ENCODE data around the gene PAPPA2. TPM values are rescaled to one million over a fixed set of nuclear protein-coding genes. Genes with fewer than 3 reads are reported as not detected.

The PAPPA2 gene
- total RNA-seq, 1 donor from 2014 or later, result 0.41 TPM

DNA sequence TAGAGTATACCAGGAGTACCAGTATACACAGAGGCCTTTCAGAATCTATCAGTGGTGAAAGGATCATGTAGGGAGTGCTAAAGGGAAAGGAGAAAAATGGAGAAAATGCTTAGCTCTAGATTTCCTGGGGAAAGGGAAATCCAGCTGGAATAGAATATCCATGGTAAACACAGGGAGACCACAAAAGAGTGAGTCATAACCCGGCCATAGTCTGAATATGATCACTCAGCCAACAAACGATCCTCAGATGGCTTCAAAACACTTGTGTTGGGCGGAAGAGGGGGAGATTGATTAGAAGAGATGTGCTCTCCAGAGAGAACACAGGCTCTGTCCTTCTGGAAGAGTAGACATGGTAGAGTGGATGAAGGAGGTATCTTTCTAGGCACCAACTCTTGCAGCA is 180.6 kb downstream of the PAPPA2 start:
- no peak overlapping the region for H3K27ac ChIP-seq (replicated peaks)
- peaks cover 1% of the 10 kb centered on the region for H3K4me1 ChIP-seq
- no peak for DNase-seq
- TF ChIP-seq, protein P1, sequence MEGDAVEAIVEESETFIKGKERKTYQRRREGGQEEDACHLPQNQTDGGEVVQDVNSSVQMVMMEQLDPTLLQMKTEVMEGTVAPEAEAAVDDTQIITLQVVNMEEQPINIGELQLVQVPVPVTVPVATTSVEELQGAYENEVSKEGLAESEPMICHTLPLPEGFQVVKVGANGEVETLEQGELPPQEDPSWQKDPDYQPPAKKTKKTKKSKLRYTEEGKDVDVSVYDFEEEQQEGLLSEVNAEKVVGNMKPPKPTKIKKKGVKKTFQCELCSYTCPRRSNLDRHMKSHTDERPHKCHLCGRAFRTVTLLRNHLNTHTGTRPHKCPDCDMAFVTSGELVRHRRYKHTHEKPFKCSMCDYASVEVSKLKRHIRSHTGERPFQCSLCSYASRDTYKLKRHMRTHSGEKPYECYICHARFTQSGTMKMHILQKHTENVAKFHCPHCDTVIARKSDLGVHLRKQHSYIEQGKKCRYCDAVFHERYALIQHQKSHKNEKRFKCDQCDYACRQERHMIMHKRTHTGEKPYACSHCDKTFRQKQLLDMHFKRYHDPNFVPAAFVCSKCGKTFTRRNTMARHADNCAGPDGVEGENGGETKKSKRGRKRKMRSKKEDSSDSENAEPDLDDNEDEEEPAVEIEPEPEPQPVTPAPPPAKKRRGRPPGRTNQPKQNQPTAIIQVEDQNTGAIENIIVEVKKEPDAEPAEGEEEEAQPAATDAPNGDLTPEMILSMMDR (IDR thresholded peaks at IDR 0.05; ENCODE audit: borderline replicate concordance), result no peak
- no peaks in the 10 kb centered on the region for H3K36me3 ChIP-seq
- no peak overlapping the region for H3K4me3 ChIP-seq
- no peaks in the 10 kb centered on the region for H3K27me3 ChIP-seq (ENCODE audit: low read depth)
- intact Hi-C loops (cut with micrococcal nuclease), result no loop called here
- H3K9me3 ChIP-seq (replicated peaks), result peaks cover 19% of the 10 kb centered on the region

DNA sequence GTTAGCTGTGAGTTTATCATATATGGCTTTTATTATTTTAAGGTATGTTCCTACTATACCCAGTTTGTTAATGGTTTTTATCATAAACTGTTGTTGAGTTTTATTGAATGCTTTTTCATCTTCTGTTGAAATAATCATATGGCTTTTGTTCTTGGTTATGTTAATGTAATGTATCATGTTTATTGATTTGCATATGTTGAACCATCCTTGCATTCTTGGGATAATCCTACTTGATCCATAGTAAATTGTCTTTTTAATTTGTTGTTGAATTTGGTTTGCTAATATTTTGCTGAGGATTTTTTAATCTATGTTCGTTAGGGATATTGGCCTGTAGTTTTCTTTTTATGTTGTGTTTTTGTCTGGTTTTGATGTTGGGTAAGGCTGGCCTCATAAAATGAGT is 185.6 kb downstream of the PAPPA2 start:
- H3K9me3 ChIP-seq (replicated peaks), result peaks cover 58% of the 10 kb centered on the region
- no peak overlapping the region for H3K4me3 ChIP-seq
- DNase-seq, result no peak
- no peaks in the 10 kb centered on the region for H3K27me3 ChIP-seq (ENCODE audit: low read depth)
- H3K36me3 ChIP-seq, result no peaks in the 10 kb centered on the region
- intact Hi-C loops (cut with micrococcal nuclease), result no loop called here
- no peak overlapping the region for H3K27ac ChIP-seq (replicated peaks)
- H3K4me1 ChIP-seq, result no peaks in the 10 kb centered on the region
- TF ChIP-seq, protein P1 (IDR thresholded peaks at IDR 0.05; ENCODE audit: borderline replicate concordance), result no peak

DNA sequence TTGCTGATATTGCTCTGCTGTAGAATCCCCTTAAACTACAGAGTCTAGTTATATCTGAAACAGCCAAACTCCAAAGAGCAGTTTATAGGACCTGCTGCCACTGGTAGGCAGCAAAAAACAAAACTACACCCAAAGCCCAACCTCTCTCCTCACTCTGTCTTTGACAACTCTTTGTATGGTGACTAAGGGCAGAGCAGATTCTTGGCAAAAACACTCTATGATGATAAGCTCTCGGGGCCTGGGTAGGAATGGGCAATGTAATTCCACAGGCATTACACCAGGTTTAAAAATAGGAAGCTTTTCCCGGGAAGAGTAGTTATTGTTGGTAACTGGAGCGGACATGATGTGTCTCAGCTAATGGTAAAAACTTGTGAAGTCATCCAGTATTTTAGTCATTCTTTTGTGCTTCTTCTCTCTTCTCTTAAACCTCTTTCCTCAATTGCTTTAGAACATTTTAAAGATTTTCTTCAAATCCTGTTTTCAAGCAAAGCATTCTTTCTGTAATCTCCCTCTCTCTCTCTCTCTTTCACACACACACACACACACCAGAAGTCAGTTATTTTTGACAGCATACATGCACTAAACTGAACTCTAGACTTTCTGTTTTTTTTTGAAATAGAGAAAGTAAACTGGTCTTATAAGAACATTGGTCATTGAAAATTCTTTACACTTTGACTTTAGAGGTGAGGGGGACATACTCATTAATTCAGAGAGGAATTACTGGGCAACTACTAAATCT is 193.5 kb downstream of the PAPPA2 start:
- TF ChIP-seq, protein P1 (IDR thresholded peaks at IDR 0.05; ENCODE audit: borderline replicate concordance), result peak; percentile 27
- intact Hi-C loops (cut with micrococcal nuclease), result no loop called here
- no peak overlapping the region for H3K4me3 ChIP-seq
- H3K4me1 ChIP-seq, result peaks cover 20% of the 10 kb centered on the region
- peak overlapping the region; percentile 90 for H3K27ac ChIP-seq (replicated peaks)
- H3K9me3 ChIP-seq (replicated peaks), result peaks cover 36% of the 10 kb centered on the region
- H3K27me3 ChIP-seq (ENCODE audit: low read depth), result no peaks in the 10 kb centered on the region
- no peaks in the 10 kb centered on the region for H3K36me3 ChIP-seq
- no peak for DNase-seq

DNA sequence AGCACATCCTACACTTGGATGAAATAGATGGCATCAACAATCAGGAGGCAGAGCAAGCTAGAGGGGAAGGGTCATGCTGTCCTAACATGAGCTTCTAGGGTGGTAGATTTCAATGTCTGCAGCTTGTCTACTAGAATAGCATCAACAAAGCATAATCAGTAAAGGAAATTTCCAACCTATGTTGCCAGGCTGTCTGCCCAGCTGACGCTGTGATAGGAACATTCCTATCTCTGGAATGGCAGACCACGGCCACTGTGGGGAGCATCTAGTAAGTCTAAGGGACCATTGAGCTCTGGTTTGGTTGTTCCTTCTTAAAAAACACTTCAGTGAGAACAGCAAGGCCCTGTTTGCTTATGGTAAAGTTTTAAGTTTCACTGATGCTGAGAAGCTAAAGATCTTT is 206.8 kb downstream of the PAPPA2 start:
- TF ChIP-seq, protein P1 (IDR thresholded peaks at IDR 0.05; ENCODE audit: borderline replicate concordance), result no peak
- Histone ChIP-seq H3K27ac (replicated peaks) (peak overlapping the region; percentile 21), H3K36me3 (no peaks in the 10 kb centered on the region), H3K4me3 (no peak overlapping the region), H3K4me1 (peaks cover 13% of the 10 kb centered on the region), H3K9me3 (replicated peaks) (no peaks in the 10 kb centered on the region), H3K27me3 (ENCODE audit: low read depth) (no peaks in the 10 kb centered on the region)
- intact Hi-C loops (cut with micrococcal nuclease), result no loop called here
- peak; percentile 13 for DNase-seq

DNA sequence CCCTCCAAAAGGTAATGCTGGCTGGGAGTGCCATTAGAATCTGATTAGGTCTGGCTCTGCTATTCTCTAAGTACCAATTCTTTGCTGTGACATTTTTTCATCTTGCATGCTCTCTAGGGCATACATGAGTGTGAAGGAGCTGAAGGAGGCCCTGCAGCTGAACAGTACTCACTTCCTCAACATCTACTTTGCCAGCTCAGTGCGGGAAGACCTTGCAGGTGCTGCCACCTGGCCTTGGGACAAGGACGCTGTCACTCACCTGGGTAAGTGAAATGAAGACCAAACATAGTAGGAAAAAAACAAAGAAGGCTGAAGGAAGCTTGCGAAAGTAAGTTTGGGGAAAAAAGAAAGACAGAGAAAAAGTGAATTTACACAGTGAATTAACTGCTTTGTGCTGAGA is 207.9 kb downstream of the PAPPA2 start:
- intact Hi-C loops (cut with micrococcal nuclease), result no loop called here
- DNase-seq, result no peak
- Histone ChIP-seq H3K9me3 (replicated peaks) (no peaks in the 10 kb centered on the region), H3K27me3 (ENCODE audit: low read depth) (no peaks in the 10 kb centered on the region), H3K4me1 (peaks cover 13% of the 10 kb centered on the region), H3K4me3 (no peak overlapping the region), H3K27ac (replicated peaks) (no peak overlapping the region), H3K36me3 (no peaks in the 10 kb centered on the region)
- TF ChIP-seq, protein P1 (IDR thresholded peaks at IDR 0.05; ENCODE audit: borderline replicate concordance), result no peak

Data from left ventricle myocardium inferior (tissue), 1 donor.